Activated CD8-positive, alpha-beta memory T cell treated with anti-CD3 and anti-CD28 coated beads, Interleukin-2, amount 10 ng/mL, durations not matched to agents 7 days and 5 days (primary cell): Measurements from ENCODE around the gene PPP2R5D. TPM values are rescaled to one million over a fixed set of nuclear protein-coding genes. Genes with fewer than 3 reads are reported as not detected.

Experiments
- ATAC-seq: fragments of 150-1000 bp; cut with Tn5 transposase; one replicate; pipeline ENCODE4 v1.10.0; 2021; ENCODE audit warnings: moderate library complexity
- CTCF ChIA-PET: fragments of 350-600 bp; sonication (Branson Sonifier 250); formaldehyde crosslinking; loops from one replicate; lab custom pipeline; 2021; ENCODE audit warnings: antibody characterized with exemption; lab: Charles Lee
- DNase-seq: peaks from one replicate; pipeline ENCODE4 v3.0.0-alpha.2; 2020
- H3K27ac Mint-ChIP-seq: one replicate; pipeline ENCODE4 v1.8.0; 2021; ENCODE audit warnings: mild to moderate bottlenecking, mixed read lengths
- H3K27me3 Mint-ChIP-seq: one replicate; pipeline ENCODE4 v1.8.0; 2021; ENCODE audit warnings: mixed read lengths
- H3K36me3 Mint-ChIP-seq: one replicate; pipeline ENCODE4 v1.8.0; 2021; ENCODE audit warnings: mild to moderate bottlenecking, mixed read lengths
- H3K4me1 Mint-ChIP-seq: one replicate; pipeline ENCODE4 v1.8.0; 2021; ENCODE audit warnings: mixed read lengths
- H3K4me3 Mint-ChIP-seq: one replicate; pipeline ENCODE4 v1.8.0; 2021; ENCODE audit warnings: mild to moderate bottlenecking, moderate library complexity, mixed read lengths
- H3K9me3 Mint-ChIP-seq: one replicate; pipeline ENCODE4 v1.8.0; 2022; ENCODE audit warnings: low read depth, mixed read lengths
- total RNA-seq, 2 experiments: library from RNA; stranded (reverse); gene quantifications; one replicate each; pipeline ENCODE4 v1.2.3, GENCODE V29; 2021

The PPP2R5D gene
- total RNA-seq, 2 experiments from 2014 or later, result 53.0 to 58.4 TPM

DNA sequence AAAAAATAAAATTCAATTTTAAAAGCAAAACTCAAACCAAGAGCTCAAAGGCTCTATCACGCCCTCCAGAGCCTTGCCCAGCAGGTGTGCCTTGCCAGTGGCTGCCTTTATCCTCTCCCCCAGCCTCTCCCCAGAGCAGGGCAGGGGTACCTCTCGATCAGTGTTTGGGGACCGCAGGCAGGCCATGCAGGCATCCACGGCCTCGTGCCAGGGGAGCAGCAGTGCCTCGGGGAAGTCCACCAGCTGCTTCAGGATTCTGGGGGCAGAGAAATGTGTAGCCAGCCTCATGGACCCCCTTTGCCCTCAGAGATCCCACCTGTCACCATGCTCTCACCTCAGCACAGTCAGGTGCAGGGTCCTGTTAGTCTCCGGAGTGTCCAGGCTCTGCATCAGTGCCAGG, 63.6 kb downstream of the PPP2R5D start:
- no peaks in the 10 kb centered on the region for H3K9me3 Mint-ChIP-seq
- peaks cover 20% of the 10 kb centered on the region for H3K4me1 Mint-ChIP-seq
- H3K4me3 Mint-ChIP-seq, result no peak overlapping the region
- CTCF ChIA-PET, result interaction anchor here (1.3 kb wide), 1 partner anchor 27 kb away, joined by 3 read pairs; the partner anchor contains the start of gene RRP36
- ATAC-seq, result no peak
- peaks cover 6% of the 10 kb centered on the region for H3K36me3 Mint-ChIP-seq
- no peak overlapping the region for H3K27ac Mint-ChIP-seq
- no peaks in the 10 kb centered on the region for H3K27me3 Mint-ChIP-seq
- no peak for DNase-seq

GRCh38 chr6:43050981-43051380, 66.6 kb downstream of the PPP2R5D start:
- CTCF ChIA-PET, result no interaction called here
- no peak for DNase-seq
- H3K36me3 Mint-ChIP-seq, result peaks cover 14% of the 10 kb centered on the region
- peaks cover 28% of the 10 kb centered on the region for H3K4me1 Mint-ChIP-seq
- no peaks in the 10 kb centered on the region for H3K27me3 Mint-ChIP-seq
- H3K27ac Mint-ChIP-seq, result peak overlapping the region; percentile 5
- ATAC-seq, result no peak
- H3K9me3 Mint-ChIP-seq, result no peaks in the 10 kb centered on the region
- H3K4me3 Mint-ChIP-seq, result no peak overlapping the region

GRCh38 chr6:43052225-43052841, 68.0 kb downstream of the PPP2R5D start:
- ATAC-seq (no peak), DNase-seq (no peak)
- CTCF ChIA-PET, result interaction anchor here (0.9 kb wide), 1 partner anchor 30 kb away, joined by 4 read pairs; no protein-coding TSS in a partner anchor
- Mint-ChIP-seq H3K27ac (peak overlapping the region; percentile 98), H3K4me1 (peaks cover 28% of the 10 kb centered on the region), H3K36me3 (peaks cover 18% of the 10 kb centered on the region), H3K27me3 (no peaks in the 10 kb centered on the region), H3K9me3 (no peaks in the 10 kb centered on the region), H3K4me3 (peak overlapping the region; percentile 92)

DNA sequence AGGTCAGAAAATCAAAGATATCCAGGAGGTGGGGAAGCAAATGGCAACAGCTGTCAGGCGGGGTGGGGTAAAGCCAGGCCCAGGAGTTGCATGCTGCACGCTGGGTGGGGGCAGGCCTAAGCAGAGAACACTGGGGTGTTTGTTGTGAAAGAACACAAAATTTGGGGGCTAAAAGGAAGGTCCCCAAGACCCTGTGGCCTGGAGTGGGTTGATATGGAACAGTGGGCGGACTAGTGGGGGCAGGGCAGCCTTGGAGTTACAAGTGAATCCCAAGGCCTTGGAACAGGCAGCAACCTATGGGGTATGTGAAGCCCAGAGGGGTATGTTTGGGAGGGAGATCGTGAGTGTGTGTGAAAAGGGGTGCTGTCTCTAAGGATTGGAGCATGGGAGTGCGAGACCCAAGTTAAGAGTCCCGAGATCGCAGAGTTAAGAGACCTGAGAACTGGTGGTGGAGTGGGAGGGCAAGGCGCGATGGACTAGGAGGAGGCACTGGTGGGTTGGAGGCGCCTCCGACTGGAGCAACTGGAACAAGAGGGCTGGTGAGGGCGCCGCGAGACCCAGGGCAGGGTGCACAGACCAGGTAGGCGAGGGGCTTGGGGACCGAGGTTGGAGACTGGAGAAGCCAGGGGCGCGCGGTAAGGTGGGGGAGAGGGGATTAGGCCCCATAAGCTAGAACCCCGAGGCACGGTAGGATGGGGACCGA, 68.6 kb downstream of the PPP2R5D start:
- peak overlapping the region; percentile 98 for H3K27ac Mint-ChIP-seq
- H3K4me3 Mint-ChIP-seq, result peak overlapping the region; percentile 92
- H3K36me3 Mint-ChIP-seq, result peaks cover 18% of the 10 kb centered on the region
- peak; percentile 51 for DNase-seq
- CTCF ChIA-PET, result interaction anchor here (0.6 to 1.7 kb wide), 5 partner anchors 10 to 176 kb away, joined by 3 to 11 read pairs (median 3); partner anchors contain the start of gene DNPH1
- ATAC-seq, result no peak
- H3K27me3 Mint-ChIP-seq, result no peaks in the 10 kb centered on the region
- peaks cover 34% of the 10 kb centered on the region for H3K4me1 Mint-ChIP-seq
- H3K9me3 Mint-ChIP-seq, result no peaks in the 10 kb centered on the region

DNA sequence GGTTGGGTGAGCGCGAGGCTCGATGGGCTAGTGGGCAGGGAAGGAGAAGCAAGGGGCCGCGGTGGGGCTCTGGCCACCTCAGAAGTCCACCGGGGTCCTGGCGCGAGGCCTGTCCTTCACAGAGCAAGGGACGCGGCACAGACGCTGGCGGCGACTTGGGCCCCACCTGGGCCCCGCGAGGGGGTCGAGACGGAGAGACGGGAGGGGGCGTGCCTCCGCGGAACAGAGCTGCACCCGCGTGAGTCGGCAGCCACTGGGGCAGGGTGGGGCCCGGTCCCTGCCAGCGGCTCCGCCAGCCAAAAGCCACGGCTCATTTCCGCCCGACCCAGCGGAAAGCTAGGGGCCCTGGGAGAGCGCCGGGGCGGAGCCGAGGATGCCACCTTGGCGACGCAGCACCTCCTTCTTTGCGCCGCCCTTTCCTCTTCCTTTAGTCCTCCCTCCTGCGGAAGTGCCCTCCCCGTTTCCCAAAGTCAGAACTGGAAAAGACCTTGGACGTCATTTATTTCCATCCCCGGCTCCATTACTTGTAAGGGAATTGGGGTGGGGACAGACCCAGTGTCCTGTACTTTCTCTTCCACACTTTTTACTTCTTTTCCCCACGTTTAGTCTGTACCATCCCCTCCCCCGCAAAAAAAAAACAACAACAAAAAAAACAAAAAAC, 69.3 kb downstream of the PPP2R5D start, which contains the start of gene CUL7:
CUL7 (minus strand) TSS at position 307 of the 661 bp plus-strand sequence. CDS start 1,063 bp downstream, outside the sequence.
- peak within 1 kb of the TSS; percentile 98 for H3K27ac Mint-ChIP-seq

DNA sequence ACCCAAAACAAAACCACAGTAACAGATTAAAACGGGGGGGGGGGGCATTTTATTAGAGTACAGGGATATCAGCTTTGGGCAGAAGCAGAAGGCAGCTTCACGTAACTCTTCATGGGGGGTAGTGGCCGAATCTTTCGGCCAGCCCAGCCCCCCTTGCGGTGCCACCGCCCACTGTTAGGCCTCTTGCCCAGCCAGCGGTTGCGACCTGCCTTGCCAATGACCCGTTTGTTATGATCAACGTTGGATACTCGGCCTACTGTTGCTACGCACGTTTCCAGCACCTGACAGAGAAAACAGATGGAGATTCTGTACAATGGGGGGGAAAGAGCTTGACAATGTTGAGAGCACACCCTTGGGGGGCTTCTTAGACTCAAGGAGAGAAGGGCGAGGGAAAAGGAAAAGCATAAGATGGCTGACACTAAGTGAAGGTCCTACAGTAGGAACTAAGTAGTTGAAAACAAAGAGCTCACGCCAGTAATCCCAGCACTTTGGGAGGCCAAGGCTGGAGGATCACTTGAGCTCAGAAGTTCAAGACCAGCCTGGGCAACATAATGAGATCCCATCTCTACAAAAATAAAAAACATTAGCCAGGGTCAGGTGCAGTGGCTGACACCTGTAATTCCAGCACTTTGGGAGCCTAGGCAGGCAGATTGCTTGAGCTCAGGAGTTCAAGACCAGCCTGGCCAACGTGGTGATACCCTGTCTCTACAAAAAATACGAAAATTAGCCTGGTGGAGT, 70.0 kb downstream of the PPP2R5D start:
- no peak for ATAC-seq
- peaks cover 16% of the 10 kb centered on the region for H3K36me3 Mint-ChIP-seq
- no peak for DNase-seq
- CTCF ChIA-PET, result interaction anchor here (0.9 to 2.0 kb wide), 10 partner anchors 8 to 167 kb away, joined by 3 to 11 read pairs (median 3); partner anchors contain the start of genes CNPY3, KLHDC3, PPP2R5D and RRP36
- H3K4me1 Mint-ChIP-seq, result peaks cover 42% of the 10 kb centered on the region
- peak overlapping the region; percentile 98 for H3K27ac Mint-ChIP-seq
- H3K9me3 Mint-ChIP-seq, result no peaks in the 10 kb centered on the region
- peak overlapping the region; percentile 92 for H3K4me3 Mint-ChIP-seq
- H3K27me3 Mint-ChIP-seq, result no peaks in the 10 kb centered on the region

More for the DNA sequence above, 69.3 kb downstream of the PPP2R5D start, which contains the start of gene CUL7:
- H3K36me3 Mint-ChIP-seq, result peaks cover 18% of the 10 kb centered on the region
- peaks cover 40% of the 10 kb centered on the region for H3K4me1 Mint-ChIP-seq
- CTCF ChIA-PET, result interaction anchor here (0.6 to 2.0 kb wide), 9 partner anchors 9 to 176 kb away, joined by 3 to 11 read pairs (median 3); partner anchors contain the start of genes CNPY3, DNPH1, PPP2R5D and RRP36
- ATAC-seq (peak; percentile 99), DNase-seq (peak; percentile 95)
- H3K4me3 Mint-ChIP-seq, result peak within 1 kb of the TSS; percentile 92
- no peaks in the 10 kb centered on the region for H3K27me3 Mint-ChIP-seq
- H3K9me3 Mint-ChIP-seq, result no peaks in the 10 kb centered on the region

GRCh38 chr6:43055966-43056365, 71.6 kb downstream of the PPP2R5D start:
- ATAC-seq (no peak), DNase-seq (no peak)
- H3K36me3 Mint-ChIP-seq, result peaks cover 16% of the 10 kb centered on the region
- H3K4me1 Mint-ChIP-seq, result peaks cover 50% of the 10 kb centered on the region
- no peaks in the 10 kb centered on the region for H3K9me3 Mint-ChIP-seq
- H3K4me3 Mint-ChIP-seq, result no peak overlapping the region
- H3K27ac Mint-ChIP-seq, result peak overlapping the region; percentile 14
- no peaks in the 10 kb centered on the region for H3K27me3 Mint-ChIP-seq
- CTCF ChIA-PET, result no interaction called here

- DNase-seq, result no peak
- H3K4me1 Mint-ChIP-seq, result peaks cover 34% of the 10 kb centered on the region
These were observed 74.2 kb downstream of the PPP2R5D start for GRCh38 chr6:43058531-43058930.

GRCh38 chr6:43059168-43060033, 75.0 kb downstream of the PPP2R5D start, which contains the start of the genes KLC4 and MRPL2:
KLC4 (plus strand) TSS chr6:43059631; CDS start chr6:43061336, 1,705 bp downstream.
MRPL2 (minus strand) TSS chr6:43059434; CDS start chr6:43059381, 53 bp downstream.
- no peaks in the 10 kb centered on the region for H3K9me3 Mint-ChIP-seq
- CTCF ChIA-PET, result interaction anchor here (0.7 to 1.6 kb wide), 11 partner anchors 10 to 333 kb away, joined by 3 to 11 read pairs (median 3); partner anchors contain the start of genes DNPH1 and PPP2R5D
- ATAC-seq (peak; percentile 95), DNase-seq (peak; percentile 99)
- peaks cover 11% of the 10 kb centered on the region for H3K36me3 Mint-ChIP-seq
- peaks cover 27% of the 10 kb centered on the region for H3K4me1 Mint-ChIP-seq
- H3K27ac Mint-ChIP-seq, result peak within 1 kb of the TSS; percentile 99
- peak within 1 kb of the TSS; percentile 92 for H3K4me3 Mint-ChIP-seq
- no peaks in the 10 kb centered on the region for H3K27me3 Mint-ChIP-seq

More at GRCh38 chr6:43058531-43058930, 74.2 kb downstream of the PPP2R5D start:
- Mint-ChIP-seq H3K27ac (peak overlapping the region; percentile 99), H3K27me3 (no peaks in the 10 kb centered on the region), H3K4me3 (peak overlapping the region; percentile 92), H3K36me3 (peaks cover 13% of the 10 kb centered on the region), H3K9me3 (no peaks in the 10 kb centered on the region)
- CTCF ChIA-PET, result interaction anchor here (0.7 to 1.6 kb wide), 8 partner anchors 18 to 332 kb away, joined by 3 to 5 read pairs (median 3); partner anchors contain the start of gene DNPH1
- ATAC-seq, result no peak

DNA sequence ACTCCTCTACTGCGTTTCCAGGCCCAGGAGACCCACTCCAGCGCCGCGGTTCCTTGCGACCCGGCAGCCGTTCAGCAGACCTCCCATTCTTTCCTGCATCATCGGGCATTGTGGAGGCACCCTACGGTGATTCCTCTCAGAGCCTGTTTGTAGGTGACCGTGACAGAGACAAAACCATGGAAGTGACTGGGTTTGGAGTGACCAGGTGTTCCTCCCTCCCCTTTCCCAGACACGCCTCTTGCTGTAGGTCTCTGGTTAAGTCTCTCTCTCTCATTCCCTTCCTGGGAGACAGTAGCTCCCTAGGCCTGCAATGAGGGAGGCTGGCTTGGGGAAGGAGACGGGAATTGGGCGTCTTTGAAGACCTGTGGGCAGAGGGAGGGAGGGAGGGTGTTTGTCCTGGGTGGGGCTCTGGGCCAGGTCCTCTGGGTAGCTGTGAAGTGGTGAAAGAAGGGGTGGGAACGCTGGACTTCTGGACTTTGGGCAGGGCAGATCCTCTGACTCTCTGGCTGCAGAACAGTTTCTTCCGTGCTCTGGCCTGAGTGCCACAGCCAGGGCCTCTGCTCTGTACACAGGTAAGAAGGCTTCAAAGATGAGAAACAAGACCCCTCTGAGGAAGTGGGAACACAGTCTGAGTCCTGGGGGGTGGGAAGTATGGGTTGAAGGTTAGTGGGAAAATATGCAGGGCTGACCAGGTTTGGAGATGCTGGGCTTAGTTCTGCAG, 75.8 kb downstream of the PPP2R5D start:
- CTCF ChIA-PET, result interaction anchor here (1.2 to 1.6 kb wide), 3 partner anchors 36 to 159 kb away, joined by 4 to 11 read pairs (median 5); no protein-coding TSS in a partner anchor
- Mint-ChIP-seq H3K27ac (peak overlapping the region; percentile 99), H3K4me1 (peaks cover 27% of the 10 kb centered on the region), H3K36me3 (peaks cover 11% of the 10 kb centered on the region), H3K9me3 (no peaks in the 10 kb centered on the region), H3K4me3 (peak overlapping the region; percentile 92), H3K27me3 (no peaks in the 10 kb centered on the region)
- DNase-seq (no peak), ATAC-seq (no peak)
